ENCODE results near the gene MTHFR.

Gene MTHFR

DNA sequence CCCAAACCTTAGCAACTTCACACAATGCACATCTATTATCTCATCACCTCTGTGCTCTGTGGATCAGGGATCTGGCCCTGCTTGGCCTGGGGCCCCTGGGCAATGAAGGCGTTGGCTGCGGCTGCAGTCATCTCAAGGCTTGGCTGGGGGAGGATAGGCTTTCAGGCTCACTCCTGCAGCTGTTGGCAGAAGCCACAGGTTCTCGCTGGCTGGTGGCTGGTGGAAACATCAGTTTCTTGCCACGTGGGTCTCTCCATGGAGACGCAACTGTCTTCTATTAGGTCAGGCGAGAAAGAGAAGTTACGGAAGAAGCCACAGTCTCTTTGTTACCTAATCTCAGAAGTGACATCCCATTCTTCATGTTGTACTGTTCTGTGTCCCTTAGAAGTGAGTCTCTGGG, 45.4 kb upstream of the MTHFR start:
- TF ChIP-seq SNAI2 (CRISPR knock-in tag; IDR thresholded peaks at IDR 0.05) (no peak), ZNF8 (CRISPR knock-in tag; IDR thresholded peaks at IDR 0.05) (no peak), BACH2 (CRISPR knock-in tag; IDR thresholded peaks at IDR 0.05; ENCODE audit: borderline replicate concordance) (no peak), CSDC2 (CRISPR knock-in tag; IDR thresholded peaks at IDR 0.05) (no peak), ARNTL (CRISPR knock-in tag; IDR thresholded peaks at IDR 0.05; ENCODE audit: borderline replicate concordance, low read depth) (no peak), ZNF70 (CRISPR knock-in tag; IDR thresholded peaks at IDR 0.05) (no peak), PPARA (CRISPR knock-in tag; IDR thresholded peaks at IDR 0.05; ENCODE audit: borderline replicate concordance) (no peak), GLIS3 (CRISPR knock-in tag; IDR thresholded peaks at IDR 0.05) (no peak), TOX (CRISPR knock-in tag; IDR thresholded peaks at IDR 0.05; ENCODE audit: borderline replicate concordance) (no peak), TCF4 (CRISPR knock-in tag; IDR thresholded peaks at IDR 0.05; ENCODE audit: borderline replicate concordance) (no peak), ISL1 (CRISPR knock-in tag; IDR thresholded peaks at IDR 0.05) (no peak), RARB (CRISPR knock-in tag; IDR thresholded peaks at IDR 0.05) (no peak)
- ATAC-seq, result no peak

DNA sequence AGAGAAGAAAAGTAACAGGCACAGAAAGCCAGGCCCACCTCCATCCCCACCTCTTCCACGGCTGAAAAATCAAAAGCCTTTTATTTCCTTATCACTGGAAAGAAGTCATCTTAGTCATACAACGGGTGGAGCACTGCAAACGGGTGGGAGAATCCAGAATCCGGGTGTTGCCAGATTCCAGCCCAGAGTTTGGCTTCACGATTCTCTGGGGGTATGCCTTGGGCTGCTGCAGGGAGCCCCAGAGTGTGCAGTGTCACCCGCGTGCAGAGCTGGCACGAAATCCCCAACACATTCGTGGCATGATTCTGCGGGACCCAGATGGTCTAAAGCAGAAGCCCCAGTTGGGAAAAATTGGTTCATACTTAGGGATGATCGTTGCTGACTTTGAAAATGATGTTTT, 44.4 kb upstream of the MTHFR start:
- TF ChIP-seq ISL1 (CRISPR knock-in tag; IDR thresholded peaks at IDR 0.05) (no peak), RARB (CRISPR knock-in tag; IDR thresholded peaks at IDR 0.05) (no peak), ZNF565 (CRISPR knock-in tag; conservative IDR thresholded peaks at IDR 0.05; ENCODE audit: low read depth) (no peak), ESRRG (CRISPR knock-in tag; IDR thresholded peaks at IDR 0.05) (no peak), TOX (CRISPR knock-in tag; IDR thresholded peaks at IDR 0.05; ENCODE audit: borderline replicate concordance) (no peak), GLIS3 (CRISPR knock-in tag; IDR thresholded peaks at IDR 0.05) (no peak)
- TF ChIP-seq, protein P1, sequence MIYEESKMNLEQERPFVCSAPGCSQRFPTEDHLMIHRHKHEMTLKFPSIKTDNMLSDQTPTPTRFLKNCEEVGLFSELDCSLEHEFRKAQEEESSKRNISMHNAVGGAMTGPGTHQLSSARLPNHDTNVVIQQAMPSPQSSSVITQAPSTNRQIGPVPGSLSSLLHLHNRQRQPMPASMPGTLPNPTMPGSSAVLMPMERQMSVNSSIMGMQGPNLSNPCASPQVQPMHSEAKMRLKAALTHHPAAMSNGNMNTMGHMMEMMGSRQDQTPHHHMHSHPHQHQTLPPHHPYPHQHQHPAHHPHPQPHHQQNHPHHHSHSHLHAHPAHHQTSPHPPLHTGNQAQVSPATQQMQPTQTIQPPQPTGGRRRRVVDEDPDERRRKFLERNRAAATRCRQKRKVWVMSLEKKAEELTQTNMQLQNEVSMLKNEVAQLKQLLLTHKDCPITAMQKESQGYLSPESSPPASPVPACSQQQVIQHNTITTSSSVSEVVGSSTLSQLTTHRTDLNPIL (CRISPR knock-in tag; IDR thresholded peaks at IDR 0.05; ENCODE audit: low read depth), result no peak
- TF ChIP-seq, protein P2, sequence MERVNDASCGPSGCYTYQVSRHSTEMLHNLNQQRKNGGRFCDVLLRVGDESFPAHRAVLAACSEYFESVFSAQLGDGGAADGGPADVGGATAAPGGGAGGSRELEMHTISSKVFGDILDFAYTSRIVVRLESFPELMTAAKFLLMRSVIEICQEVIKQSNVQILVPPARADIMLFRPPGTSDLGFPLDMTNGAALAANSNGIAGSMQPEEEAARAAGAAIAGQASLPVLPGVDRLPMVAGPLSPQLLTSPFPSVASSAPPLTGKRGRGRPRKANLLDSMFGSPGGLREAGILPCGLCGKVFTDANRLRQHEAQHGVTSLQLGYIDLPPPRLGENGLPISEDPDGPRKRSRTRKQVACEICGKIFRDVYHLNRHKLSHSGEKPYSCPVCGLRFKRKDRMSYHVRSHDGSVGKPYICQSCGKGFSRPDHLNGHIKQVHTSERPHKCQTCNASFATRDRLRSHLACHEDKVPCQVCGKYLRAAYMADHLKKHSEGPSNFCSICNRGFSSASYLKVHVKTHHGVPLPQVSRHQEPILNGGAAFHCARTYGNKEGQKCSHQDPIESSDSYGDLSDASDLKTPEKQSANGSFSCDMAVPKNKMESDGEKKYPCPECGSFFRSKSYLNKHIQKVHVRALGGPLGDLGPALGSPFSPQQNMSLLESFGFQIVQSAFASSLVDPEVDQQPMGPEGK (CRISPR knock-in tag; IDR thresholded peaks at IDR 0.05; ENCODE audit: borderline replicate concordance), result no peak
- TF ChIP-seq, protein P3, sequence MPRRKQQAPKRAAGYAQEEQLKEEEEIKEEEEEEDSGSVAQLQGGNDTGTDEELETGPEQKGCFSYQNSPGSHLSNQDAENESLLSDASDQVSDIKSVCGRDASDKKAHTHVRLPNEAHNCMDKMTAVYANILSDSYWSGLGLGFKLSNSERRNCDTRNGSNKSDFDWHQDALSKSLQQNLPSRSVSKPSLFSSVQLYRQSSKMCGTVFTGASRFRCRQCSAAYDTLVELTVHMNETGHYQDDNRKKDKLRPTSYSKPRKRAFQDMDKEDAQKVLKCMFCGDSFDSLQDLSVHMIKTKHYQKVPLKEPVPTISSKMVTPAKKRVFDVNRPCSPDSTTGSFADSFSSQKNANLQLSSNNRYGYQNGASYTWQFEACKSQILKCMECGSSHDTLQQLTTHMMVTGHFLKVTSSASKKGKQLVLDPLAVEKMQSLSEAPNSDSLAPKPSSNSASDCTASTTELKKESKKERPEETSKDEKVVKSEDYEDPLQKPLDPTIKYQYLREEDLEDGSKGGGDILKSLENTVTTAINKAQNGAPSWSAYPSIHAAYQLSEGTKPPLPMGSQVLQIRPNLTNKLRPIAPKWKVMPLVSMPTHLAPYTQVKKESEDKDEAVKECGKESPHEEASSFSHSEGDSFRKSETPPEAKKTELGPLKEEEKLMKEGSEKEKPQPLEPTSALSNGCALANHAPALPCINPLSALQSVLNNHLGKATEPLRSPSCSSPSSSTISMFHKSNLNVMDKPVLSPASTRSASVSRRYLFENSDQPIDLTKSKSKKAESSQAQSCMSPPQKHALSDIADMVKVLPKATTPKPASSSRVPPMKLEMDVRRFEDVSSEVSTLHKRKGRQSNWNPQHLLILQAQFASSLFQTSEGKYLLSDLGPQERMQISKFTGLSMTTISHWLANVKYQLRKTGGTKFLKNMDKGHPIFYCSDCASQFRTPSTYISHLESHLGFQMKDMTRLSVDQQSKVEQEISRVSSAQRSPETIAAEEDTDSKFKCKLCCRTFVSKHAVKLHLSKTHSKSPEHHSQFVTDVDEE (CRISPR knock-in tag; IDR thresholded peaks at IDR 0.05), result no peak
- no peak for ATAC-seq

DNA sequence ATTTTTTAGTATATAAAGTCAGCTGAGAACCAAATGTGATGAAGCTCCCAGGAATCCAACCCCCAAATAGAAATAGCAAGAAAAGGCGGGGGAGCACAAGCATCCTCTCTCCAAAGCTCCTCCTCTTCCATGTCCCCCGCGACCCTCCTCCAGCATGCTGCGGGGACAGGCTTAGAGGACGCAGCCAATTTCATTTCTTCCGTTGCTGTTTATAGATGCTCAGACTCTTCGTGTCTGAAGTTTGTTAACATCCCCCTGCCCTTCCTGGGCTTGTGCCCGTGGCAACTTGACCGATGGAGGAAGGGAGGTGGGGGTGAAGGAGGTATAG, 42.6 kb upstream of the MTHFR start:
- TF ChIP-seq, protein P3 (CRISPR knock-in tag; IDR thresholded peaks at IDR 0.05), result no peak
- TF ChIP-seq ZC3H10 (CRISPR knock-in tag; IDR thresholded peaks at IDR 0.05) (no peak), ZFP3 (CRISPR knock-in tag; IDR thresholded peaks at IDR 0.05) (no peak), RARB (CRISPR knock-in tag; IDR thresholded peaks at IDR 0.05) (no peak), ESRRG (CRISPR knock-in tag; IDR thresholded peaks at IDR 0.05) (no peak), ARNTL (CRISPR knock-in tag; IDR thresholded peaks at IDR 0.05; ENCODE audit: borderline replicate concordance, low read depth) (no peak), CSDC2 (CRISPR knock-in tag; IDR thresholded peaks at IDR 0.05) (no peak), OSR1 (CRISPR knock-in tag; IDR thresholded peaks at IDR 0.05) (no peak), TOX (CRISPR knock-in tag; IDR thresholded peaks at IDR 0.05; ENCODE audit: borderline replicate concordance) (no peak), BACH2 (CRISPR knock-in tag; IDR thresholded peaks at IDR 0.05; ENCODE audit: borderline replicate concordance) (no peak)
- TF ChIP-seq, protein P1 (CRISPR knock-in tag; IDR thresholded peaks at IDR 0.05; ENCODE audit: low read depth), result no peak
- ATAC-seq, result no peak
